K562 (cell line): Measurements from ENCODE around the gene MLLT6. TPM values are rescaled to one million over a fixed set of nuclear protein-coding genes. Genes with fewer than 3 reads are reported as not detected.
A peak's percentile ranks its signal among the peaks of the same experiment; 100 is the strongest.

Experiments used
- ARID2 ChIP-seq: fragments of 450-650 bp; IDR thresholded peaks from 2 replicates; pipeline ENCODE4 v1.6.1; 2017; ENCODE audit warnings: antibody characterized with exemption, mild to moderate bottlenecking
- BHLHE40 ChIP-seq: IDR thresholded peaks from 2 replicates; pipeline ENCODE4 v1.6.1; 2011; ENCODE audit warnings: low read length, improper control_type of control experiment
- BRCA1 ChIP-seq, 2 experiments: fragments of 450-650 bp in 1 of 2; sonication (generic) in 1 of 2; formaldehyde crosslinking in 1 of 2; IDR thresholded peaks; 2 replicates each; pipeline versions ENCODE4 v1.5.0 to v1.6.1; 2017 to 2020; ENCODE audit warnings: mild to moderate bottlenecking in 1 of 2, missing genetic modification reagents in 1 of 2
- BRD9 ChIP-seq: fragments of 450-650 bp; IDR thresholded peaks from 2 replicates; pipeline ENCODE4 v1.6.1; 2018; ENCODE audit warnings: low read depth; ENCODE audit not compliant: partially characterized antibody
- CTCF ChIP-seq, 3 experiments: IDR thresholded peaks in 2 of 3; conservative IDR thresholded peaks in 1 of 3; 2 replicates each; pipeline ENCODE4 v1.5.1; 2011 to 2012; ENCODE audit warnings: low read length in 3 of 3, mild to moderate bottlenecking in 3 of 3, control low read depth in 2 of 3, improper control_type of control experiment in 1 of 3, inconsistent platforms in 1 of 3, low read depth in 1 of 3, mixed read lengths in 1 of 3, moderate library complexity in 1 of 3; ENCODE audit not compliant: insufficient read depth in 2 of 3
- GABPB1 ChIP-seq: sonication (generic); formaldehyde crosslinking; IDR thresholded peaks from 2 replicates; pipeline ENCODE4 v1.8.0; 2022; ENCODE audit warnings: mild to moderate bottlenecking, missing genetic modification reagents
- GMEB1 ChIP-seq: fragments of 250-450 bp; sonication (Bioruptor Pico); IDR thresholded peaks from 2 replicates; pipeline ENCODE4 v1.4.0; 2020; ENCODE audit warnings: mild to moderate bottlenecking
- HDAC6 ChIP-seq: IDR thresholded peaks from 2 replicates; pipeline ENCODE4 v1.6.1; 2012; ENCODE audit warnings: low read depth, mild to moderate bottlenecking, control low read depth, inconsistent platforms, low read length, moderate library complexity
- HDGF ChIP-seq: fragments of 450-650 bp; IDR thresholded peaks from 2 replicates; pipeline ENCODE4 v1.6.1; 2016
- HNRNPLL ChIP-seq: fragments of 200-400 bp; formaldehyde crosslinking; IDR thresholded peaks from 2 replicates; pipeline ENCODE4 v1.6.1; 2017; ENCODE audit warnings: low read length, low read depth, mild to moderate bottlenecking; ENCODE audit not compliant: poor library complexity, severe bottlenecking
- MAZ ChIP-seq, 2 experiments: fragments of 450-650 bp in 1 of 2; sonication (generic) in 1 of 2; formaldehyde crosslinking; IDR thresholded peaks in 1 of 2; conservative IDR thresholded peaks in 1 of 2; 2 replicates each; pipeline versions ENCODE4 v1.4.0 to v1.5.0; 2020; ENCODE audit warnings: mild to moderate bottlenecking in 1 of 2, missing genetic modification reagents in 1 of 2
- MTA1 ChIP-seq: fragments of 450-650 bp; IDR thresholded peaks from 2 replicates; pipeline ENCODE4 v1.6.1; 2017; ENCODE audit warnings: borderline replicate concordance
- POLR2A ChIP-seq: fragments of 450-650 bp; conservative IDR thresholded peaks from 2 replicates; pipeline ENCODE4 v1.6.1; 2016
- SIRT6 ChIP-seq: IDR thresholded peaks from one replicate; pipeline ENCODE4 v1.6.1; 2012; ENCODE audit warnings: low read depth, mild to moderate bottlenecking, control low read depth, inconsistent platforms, low read length, moderate library complexity
- SMAD3 ChIP-seq: fragments of 450-650 bp; formaldehyde crosslinking; conservative IDR thresholded peaks from 2 replicates; pipeline ENCODE4 v1.4.0; 2020; ENCODE audit warnings: mild to moderate bottlenecking
- SMARCA4 ChIP-seq: fragments of 450-650 bp; IDR thresholded peaks from 2 replicates; pipeline ENCODE4 v1.6.1; 2016
- SMARCA5 ChIP-seq: fragments of 450-650 bp; IDR thresholded peaks from 2 replicates; pipeline ENCODE4 v1.6.1; 2016
- SMARCE1 ChIP-seq: fragments of 450-650 bp; IDR thresholded peaks from 2 replicates; pipeline ENCODE4 v1.7.1; 2016; ENCODE audit warnings: mild to moderate bottlenecking
- TBP ChIP-seq: optimal IDR thresholded peaks from 2 replicates; pipeline ENCODE3; 2011; ENCODE audit warnings: low read depth, low read length, improper control_type of control experiment
- ZNF23 ChIP-seq: fragments of 250-450 bp; sonication (Bioruptor Pico); IDR thresholded peaks from 2 replicates; pipeline ENCODE4 v1.4.0; 2020; ENCODE audit warnings: mild to moderate bottlenecking
- polyA plus RNA-seq, 8 experiments: library from polyadenylated mRNA; depleted of rRNA in 4 of 8; stranded (reverse) in 5 of 8; unstranded in 3 of 8; fragments of >200 nt; fragmentation: Nextera tagmentation in 2 of 8; fragmentation: Illumina TruSeq in 1 of 8; extraction: Ambion mirVana in 2 of 8; extraction: Trizol in 1 of 8; gene quantifications; 2 replicates each; pipeline versions ENCODE4 v1.2.1 to v1.2.3, GENCODE V29; 2011 to 2014; ENCODE audit warnings: inconsistent platforms in 1 of 8, missing spikeins in 1 of 8
- total RNA-seq, 7 experiments: library from RNA; depleted of rRNA in 6 of 7; stranded (reverse); fragments of >200 nt in 6 of 7; fragmentation: Illumina TruSeq in 2 of 7; extraction: Trizol in 2 of 7; gene quantifications; 2 replicates each; pipeline versions ENCODE4 v1.2.1 to v1.2.3, GENCODE V29; 2011 to 2021; ENCODE audit warnings: low replicate concordance in 1 of 7

Gene MLLT6
- total and polyA plus RNA-seq, 9 of the 15 experiments (the other 6 are each of a cell fraction or from before 2014, with no cell fraction given): 3.1 to 71.7 (median 30.0) TPM

GRCh38 chr17:38735161-38735997, 30.3 kb downstream of the MLLT6 start (continued):
- peak; percentile 77 to 90 (median 83) for TF ChIP-seq CTCF (IDR thresholded peaks at IDR 0.05 in 2 of 3, conservative IDR thresholded peaks at IDR 0.05 in 1 of 3; ENCODE audit: insufficient read depth in 2 of 3, low read depth in 1 of 3, low read length in 3 of 3)
- TF ChIP-seq BRD9: peak; percentile 68
- TF ChIP-seq GMEB1 (CRISPR knock-in tag): no peak
- peak in 1 of 2 experiments; percentile 24; a peak in 1 of 4 replicates for TF ChIP-seq MAZ (CRISPR knock-in tag; conservative IDR thresholded peaks at IDR 0.05 in 1 of 2, IDR thresholded peaks at IDR 0.05 in 1 of 2)
- no peak for TF ChIP-seq BRCA1 (IDR thresholded peaks at IDR 0.05)
- TF ChIP-seq BRCA1 (CRISPR knock-in tag; IDR thresholded peaks at IDR 0.05): no peak
- no peak for TF ChIP-seq SMAD3
- peak; percentile 89 for TF ChIP-seq ARID2
- TF ChIP-seq SMARCA5: peak; percentile 34; the same call in 1 of the 2 replicates
- TF ChIP-seq SMARCE1: 0 out of 2 replicates have a peak, but pooled peaks have one; percentile 34
- TF ChIP-seq HDGF: peak; percentile 88
- TF ChIP-seq GABPB1 (CRISPR knock-in tag): no peak
- 0 out of 2 replicates have a peak, but pooled peaks have one; percentile 19 for TF ChIP-seq MTA1
- TF ChIP-seq BHLHE40: peak; percentile 37; the same call in 1 of the 2 replicates
- no peak for TF ChIP-seq ZNF23 (CRISPR knock-in tag)
- no peak for TF ChIP-seq TBP
- TF ChIP-seq HDAC6: no peak
- TF ChIP-seq SIRT6: no peak
- TF ChIP-seq HNRNPLL: no peak
- peak; percentile 51 for TF ChIP-seq POLR2A
- peak; percentile 62 for TF ChIP-seq SMARCA4
